HG02759 (cell line): ENCODE results near the gene CD160.
"Not testable (repeated sequence)": the region's sequence is repeated elsewhere in the genome, so short reads cannot be mapped to it uniquely, and the experiment has no call there.

Experiments
- ATAC-seq: cut with Tn5 transposase; IDR thresholded peaks from one replicate; pipeline ENCODE4 v1.9.1; 2021; ENCODE audit warnings: mild to moderate bottlenecking, moderate library complexity; ENCODE audit not compliant: unreplicated experiment

CD160 gene

DNA sequence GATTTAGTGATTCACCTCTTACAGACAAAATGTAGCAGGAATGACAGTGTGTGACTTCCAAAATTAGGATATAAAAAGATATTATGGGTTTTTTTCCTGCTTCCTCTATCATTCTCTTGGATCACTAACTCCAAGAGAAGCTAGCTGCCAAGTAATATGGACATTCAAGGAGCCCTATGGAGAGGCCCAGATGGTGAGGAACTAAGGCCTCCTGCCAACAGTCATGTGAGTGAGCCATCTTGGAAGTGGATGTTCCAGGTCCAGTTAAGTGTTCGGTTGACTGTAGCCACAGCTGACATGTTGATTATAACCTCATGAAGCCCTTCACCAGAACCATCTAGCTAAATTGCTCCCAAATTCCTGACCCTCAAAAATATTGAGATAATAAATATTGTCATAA, 38.8 kb downstream of the CD160 start:
- ATAC-seq = no peak

DNA sequence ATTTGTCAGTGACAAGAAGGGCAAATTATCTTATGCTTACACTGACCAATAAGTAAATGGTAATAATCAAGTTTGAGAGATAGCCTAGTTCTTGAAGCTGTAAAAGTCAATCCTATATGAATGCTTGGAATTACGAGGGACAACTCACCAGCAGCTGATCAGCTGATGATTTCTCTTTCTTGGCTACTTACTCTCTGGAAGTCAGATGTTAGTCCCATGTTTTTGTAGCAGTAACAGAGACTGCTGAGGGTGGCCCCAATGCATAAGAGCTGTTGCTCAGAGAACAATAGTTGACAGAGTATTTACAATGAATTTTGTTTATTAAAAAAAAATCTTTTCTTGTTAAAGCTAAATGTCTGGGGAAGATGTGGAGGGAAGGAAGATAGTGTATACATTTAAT, 39.3 kb downstream of the CD160 start:
- no peak for ATAC-seq

DNA sequence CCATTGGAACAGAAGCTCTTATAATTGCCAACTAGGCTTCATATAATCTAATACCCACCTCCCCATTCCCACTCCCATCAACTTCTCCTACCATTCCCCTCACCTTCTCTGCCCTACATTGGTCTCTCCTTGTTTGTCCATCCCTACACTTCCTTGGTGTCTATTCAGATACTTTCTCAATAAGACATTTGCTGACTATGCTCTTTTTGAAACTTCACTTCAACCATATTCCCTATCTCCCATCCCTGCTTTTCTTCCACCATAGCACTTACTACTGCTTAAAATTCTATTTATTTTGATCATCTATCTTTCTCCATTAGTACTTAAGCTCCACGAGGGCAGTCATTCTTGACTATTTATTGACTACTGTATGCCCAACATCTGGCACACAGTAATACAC, 40.4 kb downstream of the CD160 start:
- ATAC-seq = no peak

DNA sequence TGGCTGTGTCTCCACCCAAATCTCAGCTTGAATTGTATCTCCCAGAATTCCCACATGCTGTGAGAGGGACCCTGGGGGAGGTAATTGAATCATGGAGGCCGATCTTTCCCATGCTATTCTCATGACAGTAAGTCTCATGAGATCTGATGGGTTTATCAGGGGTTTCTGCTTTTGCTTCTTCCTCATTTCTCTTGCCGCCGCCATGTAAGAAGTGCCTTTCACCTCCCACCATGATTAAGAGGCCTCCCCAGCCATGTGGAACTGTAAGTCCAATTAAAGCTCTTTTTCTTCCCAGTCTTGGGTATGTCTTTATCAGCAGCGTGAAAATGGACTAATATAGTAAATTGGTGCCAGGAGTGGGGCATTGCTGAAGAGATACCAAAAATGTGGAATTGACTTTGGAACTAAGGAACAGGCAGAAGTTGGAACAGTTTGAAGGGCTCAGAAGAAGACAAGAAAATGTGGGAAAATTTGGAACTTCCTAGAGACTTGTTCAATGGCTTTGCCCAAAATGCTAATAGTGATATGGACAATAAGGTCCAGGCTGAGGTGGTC, 41.2 kb downstream of the CD160 start:
- not testable (repeated sequence) for ATAC-seq

DNA sequence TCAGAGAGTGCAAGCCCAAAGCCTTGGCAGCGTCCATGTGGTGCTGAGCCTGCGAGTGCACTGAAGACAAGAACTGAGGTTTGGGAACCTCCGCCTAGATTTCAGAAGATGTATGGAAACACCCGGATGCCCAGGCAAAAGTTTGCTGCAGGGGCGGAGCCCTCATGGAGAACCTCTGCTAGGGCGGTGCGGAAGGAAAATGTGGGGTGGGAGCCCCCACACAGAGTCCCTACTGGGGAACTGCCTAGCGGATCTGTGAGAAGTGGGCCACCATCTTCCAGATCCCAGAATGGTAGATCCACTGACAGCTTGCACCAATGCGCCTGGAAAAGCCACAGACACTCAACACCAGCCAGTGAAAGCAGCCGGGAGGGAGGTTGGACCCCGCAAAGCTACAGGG, 42.2 kb downstream of the CD160 start:
- ATAC-seq = not testable (repeated sequence)

DNA sequence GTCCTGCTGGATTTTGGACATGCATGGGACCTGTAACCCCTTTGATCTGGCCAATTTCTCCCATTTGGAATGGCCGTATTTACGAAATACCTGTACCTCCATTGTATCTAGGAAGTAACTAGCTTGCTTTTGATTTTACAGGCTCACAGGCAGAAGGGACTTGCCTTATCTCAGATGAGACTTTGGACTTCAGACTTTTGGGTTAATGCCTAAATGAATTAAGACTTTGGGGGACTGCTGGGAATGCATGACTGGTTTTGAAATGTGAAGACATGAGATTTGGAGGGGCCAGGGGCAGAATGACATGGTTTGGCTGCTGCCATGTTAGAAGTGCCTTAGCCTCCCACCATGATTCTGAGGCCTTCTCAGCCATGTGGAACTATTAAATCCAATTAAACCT, 42.7 kb downstream of the CD160 start:
- ATAC-seq = not testable (repeated sequence)

DNA sequence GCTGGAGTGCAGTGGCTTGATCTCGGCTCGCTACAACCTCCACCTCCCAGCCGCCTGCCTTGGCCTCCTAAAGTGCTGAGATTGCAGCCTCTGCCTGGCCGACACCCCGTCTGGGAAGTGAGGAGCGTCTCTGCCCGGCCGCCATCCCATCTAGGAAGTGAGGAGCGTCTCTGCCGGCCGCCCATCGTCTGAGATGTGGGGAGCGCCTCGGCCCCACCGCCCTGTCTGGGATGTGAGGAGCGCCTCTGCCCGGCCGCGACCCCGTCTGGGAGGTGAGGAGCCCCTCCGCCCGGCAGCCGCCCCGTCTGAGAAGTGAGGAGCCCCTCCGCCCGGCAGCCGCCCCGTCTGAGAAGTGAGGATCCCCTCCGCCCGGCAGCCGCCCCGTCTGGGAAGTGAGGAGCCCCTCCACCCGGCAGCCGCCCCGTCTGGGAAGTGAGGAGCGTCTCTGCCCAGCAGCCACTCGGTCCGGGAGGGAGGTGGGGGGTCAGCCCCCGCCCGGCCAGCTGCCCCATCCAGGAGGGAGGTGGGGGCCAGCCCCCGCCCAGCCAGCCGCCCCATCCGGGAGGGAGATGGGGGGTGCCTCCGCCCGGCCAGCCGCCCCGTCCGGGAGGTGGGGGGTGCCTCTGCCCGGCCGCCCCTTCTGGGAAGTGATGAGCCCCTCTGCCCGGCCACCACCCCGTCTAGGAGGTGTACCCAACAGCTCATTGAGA, 45.1 kb downstream of the CD160 start:
- not testable (repeated sequence) for ATAC-seq

DNA sequence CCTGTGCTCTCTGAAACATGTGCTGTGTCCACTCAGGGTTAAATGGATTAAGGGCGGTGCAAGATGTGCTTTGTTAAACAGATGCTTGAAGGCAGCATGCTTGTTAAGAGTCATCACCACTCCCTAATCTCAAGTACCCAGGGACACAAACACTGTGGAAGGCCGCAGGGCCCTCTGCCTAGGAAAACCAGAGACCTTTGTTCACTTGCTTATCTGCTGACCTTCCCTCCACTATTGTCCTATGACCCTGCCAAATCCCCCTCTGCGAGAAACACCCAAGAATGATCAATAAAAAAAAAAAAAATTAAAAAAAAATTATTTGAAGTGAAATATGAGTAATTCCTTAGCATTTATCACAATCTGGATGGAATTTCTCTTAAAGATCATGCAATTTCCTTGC, 45.8 kb downstream of the CD160 start:
- not testable (repeated sequence) for ATAC-seq

DNA sequence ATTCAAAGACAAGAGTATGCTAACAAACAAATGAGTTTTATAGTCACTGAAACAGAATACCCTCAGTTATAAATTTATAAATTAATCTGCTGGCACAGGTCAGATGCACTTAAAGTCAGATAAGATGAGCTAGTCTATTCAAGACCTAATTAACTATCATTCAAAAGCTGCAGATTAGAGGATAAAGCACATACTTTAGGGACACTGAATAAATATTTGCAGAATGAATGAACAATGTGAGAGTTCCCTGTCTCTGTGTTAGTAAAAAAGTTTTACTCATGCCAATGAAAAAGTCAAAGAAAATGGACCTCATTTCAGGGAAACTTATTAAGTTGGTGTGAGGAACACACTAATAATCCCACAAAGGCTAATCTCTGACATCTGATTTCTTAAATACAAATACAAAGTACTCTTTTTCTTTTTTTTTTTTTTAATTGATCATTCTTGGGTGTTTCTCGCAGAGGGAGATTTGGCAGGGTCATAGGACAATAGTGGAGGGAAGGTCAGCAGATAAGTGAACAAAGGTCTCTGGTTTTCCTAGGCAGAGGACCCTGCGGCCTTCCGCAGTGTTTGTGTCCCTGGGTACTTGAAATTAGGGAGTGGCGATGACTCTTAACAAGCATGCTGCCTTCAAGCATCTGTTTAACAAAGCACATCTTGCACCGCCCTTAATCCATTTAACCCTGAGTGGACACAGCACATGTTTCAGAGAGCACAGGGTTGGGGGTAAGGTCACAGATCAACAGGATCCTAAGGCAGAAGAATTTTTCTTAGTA, 46.5 kb downstream of the CD160 start:
- not testable (repeated sequence) for ATAC-seq

DNA sequence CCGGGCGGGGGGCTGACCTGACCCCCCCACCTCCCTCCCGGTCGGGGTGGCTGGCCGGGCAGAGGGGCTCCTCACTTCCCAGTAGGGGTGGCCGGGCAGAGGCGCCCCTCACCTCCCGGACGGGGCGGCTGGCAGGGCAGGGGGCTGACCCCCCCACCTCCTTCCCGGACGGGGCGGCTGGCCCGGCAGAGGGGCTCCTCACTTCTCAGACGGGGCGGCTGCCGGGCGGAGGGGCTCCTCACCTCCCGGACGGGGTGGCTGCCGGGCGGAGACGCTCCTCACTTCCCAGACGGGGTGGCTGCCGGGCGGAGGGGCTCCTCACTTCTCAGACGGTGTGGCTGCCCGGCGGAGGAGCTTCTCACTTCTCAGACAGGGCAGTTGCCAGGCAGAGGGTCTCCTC, 47.6 kb downstream of the CD160 start:
- ATAC-seq = not testable (repeated sequence)

DNA sequence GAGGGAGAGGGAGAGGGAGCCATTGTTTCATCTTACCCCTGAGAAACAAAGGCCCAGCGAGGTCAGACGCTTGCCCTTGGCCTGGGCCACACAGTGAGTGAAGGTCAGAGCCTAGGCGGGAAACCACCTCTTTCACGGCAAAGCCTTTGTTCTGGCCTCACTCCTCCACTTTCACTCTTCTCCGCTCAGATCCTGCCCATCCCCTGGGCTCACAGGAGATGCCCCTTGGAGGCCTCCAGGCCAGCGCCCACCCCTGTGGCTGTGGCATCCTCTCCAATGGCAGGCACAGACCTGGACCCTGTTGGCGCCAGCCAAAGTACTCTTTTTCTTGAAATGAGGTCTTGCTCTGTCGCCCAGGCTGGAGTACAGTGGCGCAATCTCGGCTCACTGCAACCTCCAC, 48.7 kb downstream of the CD160 start:
- ATAC-seq = not testable (repeated sequence)

DNA sequence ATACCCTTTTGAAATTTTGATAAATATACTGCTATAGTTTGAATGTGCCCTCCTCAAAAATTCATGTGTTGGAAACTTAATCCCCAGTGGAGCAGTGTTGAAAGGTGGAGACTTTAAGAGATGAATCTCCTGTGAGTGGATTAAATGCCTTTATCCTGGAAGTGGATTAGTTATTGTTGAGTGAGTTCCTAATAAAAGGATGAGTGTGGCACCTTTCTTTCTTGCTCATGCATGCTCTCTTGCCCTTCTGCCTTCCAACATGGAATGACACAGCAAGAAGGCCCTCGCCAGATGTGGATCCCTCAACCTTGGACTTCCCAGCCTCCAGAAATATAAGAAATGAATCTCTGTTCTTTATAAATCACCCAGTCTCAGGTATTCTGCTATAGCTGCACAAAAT, 51.8 kb downstream of the CD160 start:
- no peak for ATAC-seq

DNA sequence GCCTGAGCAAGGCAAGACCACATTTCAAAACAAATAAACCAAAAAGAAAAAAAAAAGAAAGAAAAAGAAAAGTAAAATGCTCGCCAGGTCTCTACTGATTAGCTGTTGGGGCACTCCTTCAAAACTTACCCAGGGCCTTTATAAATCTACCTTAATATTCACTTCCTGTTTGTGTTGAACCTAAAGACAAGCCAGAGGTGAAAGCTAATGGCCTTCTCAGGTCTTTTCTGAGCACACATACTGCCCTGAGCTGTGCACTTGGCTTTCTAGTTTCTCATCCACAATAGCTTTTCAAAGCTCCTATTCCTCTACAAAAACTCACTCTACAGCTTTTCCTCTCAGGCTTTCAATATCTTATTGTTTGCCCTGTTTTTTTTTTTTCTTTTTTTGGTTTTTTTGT, 54.1 kb downstream of the CD160 start:
- no peak for ATAC-seq

DNA sequence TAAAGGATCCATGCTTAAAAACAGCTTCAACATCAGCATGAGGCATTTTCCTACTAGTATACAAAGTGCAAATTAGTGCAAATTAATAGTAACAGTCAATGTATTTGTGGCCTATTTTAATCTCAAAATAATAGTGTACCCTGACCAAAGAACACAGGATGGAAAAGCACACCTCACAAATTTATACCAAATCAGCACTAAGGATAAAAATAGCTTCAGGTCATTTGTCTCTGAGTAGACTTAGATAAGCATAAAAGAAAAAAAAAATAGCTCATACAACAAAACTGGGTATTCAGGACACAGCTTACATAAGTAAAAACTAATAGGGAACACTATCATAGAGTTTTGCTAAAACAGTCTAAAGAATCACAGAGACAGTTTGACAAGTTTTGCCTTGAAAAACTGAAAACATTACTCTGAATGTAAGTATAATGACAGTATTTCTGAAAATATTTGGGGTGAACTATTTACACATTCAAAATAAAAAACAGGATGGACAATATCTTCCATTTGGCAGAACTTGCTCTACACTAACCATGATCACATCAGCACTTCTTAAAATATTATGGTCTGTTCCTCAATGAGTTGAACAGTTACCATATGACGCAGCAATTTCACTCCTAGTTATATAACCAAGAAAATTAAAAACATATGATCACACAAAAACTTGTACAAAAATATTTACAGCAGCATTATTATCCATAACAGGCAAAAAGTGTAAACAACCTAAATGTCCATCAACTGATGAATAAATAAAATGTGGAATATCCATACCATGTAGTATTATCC, 58.3 kb downstream of the CD160 start:
- no peak for ATAC-seq

DNA sequence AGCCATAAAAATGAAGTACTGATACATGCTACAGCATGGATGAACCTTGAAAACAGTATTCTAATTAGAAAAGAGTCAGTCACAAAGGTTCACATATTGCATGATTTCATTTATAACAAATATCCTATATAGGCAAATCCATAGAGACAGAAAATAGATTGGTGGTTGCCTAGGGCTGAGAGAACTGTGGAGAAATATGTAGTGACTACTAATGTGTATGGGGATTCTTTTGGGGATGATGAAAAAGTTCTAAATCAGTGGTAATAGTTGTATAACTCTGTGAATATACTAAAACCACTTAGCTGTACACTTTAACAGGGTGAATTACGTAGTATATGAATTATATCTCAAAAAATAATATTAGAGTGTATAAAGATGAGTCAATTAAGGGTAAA, 58.8 kb downstream of the CD160 start:
- ATAC-seq = no peak

DNA sequence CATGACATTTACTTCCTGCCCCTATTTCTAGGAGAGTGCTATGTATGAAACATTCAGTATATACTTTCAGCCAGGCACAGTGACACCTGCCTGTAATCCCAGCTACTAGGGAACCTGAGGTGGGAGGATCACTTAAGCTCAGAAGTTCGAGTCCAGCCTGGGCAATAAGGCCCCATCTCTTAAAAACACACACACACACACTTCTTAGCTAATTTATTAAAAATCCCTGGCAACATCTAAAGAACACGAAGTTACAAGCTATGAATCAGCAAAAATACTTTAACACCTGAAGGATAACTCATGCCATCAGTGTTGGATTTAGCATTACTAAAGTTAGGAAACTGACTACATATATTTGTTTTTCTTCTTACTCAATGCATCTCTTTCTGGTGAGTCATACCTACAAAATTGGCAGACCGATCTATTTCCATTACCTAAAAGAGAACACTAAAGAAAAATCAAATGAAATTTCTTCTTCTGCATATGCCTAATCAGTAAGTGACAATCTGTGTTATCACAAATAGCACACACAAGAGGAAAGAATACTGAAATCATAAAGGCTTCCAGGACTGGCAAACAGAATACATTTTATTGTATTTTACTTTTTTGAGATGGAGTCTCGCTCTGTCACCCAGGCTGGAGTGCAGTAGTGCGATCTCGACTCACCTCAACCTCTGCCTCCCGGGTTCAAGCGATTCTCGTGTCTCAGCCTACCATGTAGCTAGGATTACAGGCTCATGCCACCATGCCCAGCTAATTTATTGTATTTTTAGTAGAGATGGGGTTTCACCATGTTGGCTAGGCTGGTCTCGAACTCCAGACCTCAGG, 63.2 kb downstream of the CD160 start:
- no peak for ATAC-seq

DNA sequence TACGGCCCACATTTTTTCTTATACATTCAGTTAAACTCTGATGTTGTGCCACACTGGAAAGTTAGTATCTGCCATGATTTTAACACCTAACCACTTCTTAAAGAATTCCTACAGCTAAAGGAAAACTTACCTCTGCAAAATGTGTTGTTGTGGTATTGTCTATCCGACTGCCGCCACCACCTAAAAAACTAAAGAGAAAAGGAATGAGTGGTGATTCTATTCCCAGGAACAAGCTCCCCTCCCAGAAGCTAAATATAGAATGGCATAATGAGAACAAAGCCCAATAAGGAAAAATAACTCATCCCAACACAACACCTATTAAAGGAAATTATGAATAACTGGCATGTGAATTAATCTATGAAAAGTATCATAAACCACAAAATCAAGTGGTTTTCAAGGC, 65.1 kb downstream of the CD160 start:
- ATAC-seq = no peak

DNA sequence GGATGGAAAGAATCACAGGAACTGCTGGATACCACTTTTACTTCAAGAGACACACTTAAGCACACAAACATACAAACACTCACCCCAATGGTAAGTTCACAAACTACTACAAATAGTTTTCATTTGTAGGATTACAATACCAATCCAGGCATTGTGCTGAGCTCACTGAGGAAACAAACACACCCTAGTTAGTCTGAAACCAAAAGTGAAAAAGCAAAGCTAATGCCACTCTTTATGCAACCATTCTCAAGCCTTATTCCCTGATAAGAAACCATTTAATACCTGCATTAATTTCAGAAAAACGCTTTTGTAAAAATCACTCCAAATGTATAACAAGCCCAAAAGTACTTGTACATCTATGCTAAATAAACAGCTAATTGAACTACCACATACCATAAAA, 66.2 kb downstream of the CD160 start:
- no peak for ATAC-seq

DNA sequence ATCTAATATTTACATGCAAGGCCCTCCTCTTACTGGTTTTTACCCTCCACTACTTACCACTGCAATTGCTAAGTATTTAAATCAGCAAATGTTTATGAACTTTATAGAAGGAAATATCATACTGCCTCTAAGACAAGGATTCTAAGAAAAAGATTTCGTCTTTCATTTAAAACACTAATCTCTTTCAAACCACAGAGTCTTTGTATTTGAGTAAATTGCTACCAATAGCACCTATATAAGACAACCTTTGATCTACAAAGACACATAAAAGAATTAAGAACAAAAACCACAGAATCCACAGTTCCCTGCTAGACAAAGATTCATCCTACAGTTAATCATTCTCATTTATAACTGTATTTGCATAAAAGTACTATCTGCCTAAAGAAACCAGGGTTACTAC, 67.0 kb downstream of the CD160 start:
- no peak for ATAC-seq

DNA sequence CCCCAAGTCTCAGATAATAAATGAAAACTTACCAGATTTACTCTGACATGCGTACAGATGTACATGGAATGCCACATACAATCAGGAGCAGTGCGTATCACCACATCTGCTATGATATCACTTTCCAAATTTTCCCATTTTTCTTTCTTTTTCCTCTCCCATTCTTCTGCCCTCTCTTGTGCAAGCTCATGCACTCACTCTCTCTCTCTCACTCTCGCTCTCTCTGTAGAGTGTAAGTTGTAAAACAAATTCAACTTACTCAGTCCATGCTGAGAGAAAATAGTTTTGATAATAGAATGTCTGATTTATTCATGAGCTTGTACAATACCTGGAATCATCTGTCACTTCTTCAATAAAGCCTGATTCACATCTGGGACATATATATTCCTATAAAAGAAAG, 69.3 kb downstream of the CD160 start:
- ATAC-seq = no peak
